OCI-LY7 (cell line): Measurements from ENCODE around the gene FRMD1.

Experiments
- CTCF ChIP-seq: fragments of 200-600 bp; sonication (generic); conservative IDR thresholded peaks from 2 replicates; pipeline ENCODE4 v1.5.1; 2014; ENCODE audit warnings: mild to moderate bottlenecking, antibody characterized with exemption, low read length, moderate library complexity, mixed read lengths
- EZH2phosphoT487 ChIP-seq: fragments of 200-600 bp; sonication (generic); IDR thresholded peaks from 2 replicates; pipeline ENCODE4 v1.6.1; 2018; ENCODE audit warnings: low read depth, borderline replicate concordance, mild to moderate bottlenecking, mixed run types, antibody characterized with exemption, low read length, moderate library complexity, mixed read lengths

DNA sequence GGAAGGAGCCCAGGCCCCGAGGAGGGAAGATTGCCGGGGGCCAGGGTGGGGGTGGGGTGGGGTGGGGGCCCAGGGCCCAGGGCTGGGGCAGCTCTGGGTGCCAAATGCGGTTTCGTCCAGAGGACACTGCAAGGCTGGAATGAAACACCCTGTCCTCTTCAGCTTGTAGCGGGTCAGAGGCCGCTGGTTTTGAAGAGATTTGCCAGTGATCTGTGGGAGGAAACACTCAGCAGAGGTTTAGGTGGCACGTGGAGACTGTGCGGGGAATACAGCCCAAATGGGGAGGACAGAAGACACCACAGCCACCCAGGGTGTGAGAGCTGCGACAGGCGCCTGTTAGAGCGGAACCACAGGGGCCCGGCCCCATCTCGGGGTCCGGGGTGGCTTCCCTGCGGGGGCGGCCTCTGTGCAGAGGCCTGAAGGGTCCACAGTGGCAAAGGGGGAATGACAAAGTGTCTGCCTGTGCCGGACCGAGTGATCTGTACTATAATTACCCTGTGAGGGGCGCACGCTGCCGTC, 29.2 kb downstream of the FRMD1 start:
- TF ChIP-seq CTCF (no peak), EZH2phosphoT487 (no peak)
